ENCODE data around the gene TPCN2.

TPCN2 gene

DNA sequence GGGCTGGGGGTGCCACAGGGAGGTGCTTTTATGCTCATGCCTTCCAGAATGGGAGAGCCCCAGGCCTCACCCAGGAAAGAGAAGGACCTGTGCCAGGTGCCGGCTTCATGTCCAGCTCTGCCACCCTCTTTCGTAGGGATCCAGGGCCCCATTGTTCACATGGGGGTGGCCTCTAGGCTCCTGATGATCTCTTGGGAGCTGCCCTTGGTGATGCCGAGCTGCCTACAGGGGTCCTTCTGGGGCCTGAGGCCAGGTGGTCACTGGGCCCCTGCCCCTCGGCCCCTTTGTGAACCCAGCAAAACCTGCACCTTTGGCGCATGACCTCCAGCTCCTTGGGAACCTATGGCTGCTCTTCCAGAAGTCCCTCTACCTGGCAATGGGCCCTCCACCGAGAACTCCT is 65.6 kb downstream of the TPCN2 start:
- no peak for DNase-seq (ENCODE audit: low read depth)
- TF ChIP-seq, protein P1, sequence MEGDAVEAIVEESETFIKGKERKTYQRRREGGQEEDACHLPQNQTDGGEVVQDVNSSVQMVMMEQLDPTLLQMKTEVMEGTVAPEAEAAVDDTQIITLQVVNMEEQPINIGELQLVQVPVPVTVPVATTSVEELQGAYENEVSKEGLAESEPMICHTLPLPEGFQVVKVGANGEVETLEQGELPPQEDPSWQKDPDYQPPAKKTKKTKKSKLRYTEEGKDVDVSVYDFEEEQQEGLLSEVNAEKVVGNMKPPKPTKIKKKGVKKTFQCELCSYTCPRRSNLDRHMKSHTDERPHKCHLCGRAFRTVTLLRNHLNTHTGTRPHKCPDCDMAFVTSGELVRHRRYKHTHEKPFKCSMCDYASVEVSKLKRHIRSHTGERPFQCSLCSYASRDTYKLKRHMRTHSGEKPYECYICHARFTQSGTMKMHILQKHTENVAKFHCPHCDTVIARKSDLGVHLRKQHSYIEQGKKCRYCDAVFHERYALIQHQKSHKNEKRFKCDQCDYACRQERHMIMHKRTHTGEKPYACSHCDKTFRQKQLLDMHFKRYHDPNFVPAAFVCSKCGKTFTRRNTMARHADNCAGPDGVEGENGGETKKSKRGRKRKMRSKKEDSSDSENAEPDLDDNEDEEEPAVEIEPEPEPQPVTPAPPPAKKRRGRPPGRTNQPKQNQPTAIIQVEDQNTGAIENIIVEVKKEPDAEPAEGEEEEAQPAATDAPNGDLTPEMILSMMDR (conservative IDR thresholded peaks at IDR 0.05; ENCODE audit: low read length) = no peak
- no peak overlapping the region for H3K4me3 ChIP-seq (ENCODE audit: low read length)

DNA sequence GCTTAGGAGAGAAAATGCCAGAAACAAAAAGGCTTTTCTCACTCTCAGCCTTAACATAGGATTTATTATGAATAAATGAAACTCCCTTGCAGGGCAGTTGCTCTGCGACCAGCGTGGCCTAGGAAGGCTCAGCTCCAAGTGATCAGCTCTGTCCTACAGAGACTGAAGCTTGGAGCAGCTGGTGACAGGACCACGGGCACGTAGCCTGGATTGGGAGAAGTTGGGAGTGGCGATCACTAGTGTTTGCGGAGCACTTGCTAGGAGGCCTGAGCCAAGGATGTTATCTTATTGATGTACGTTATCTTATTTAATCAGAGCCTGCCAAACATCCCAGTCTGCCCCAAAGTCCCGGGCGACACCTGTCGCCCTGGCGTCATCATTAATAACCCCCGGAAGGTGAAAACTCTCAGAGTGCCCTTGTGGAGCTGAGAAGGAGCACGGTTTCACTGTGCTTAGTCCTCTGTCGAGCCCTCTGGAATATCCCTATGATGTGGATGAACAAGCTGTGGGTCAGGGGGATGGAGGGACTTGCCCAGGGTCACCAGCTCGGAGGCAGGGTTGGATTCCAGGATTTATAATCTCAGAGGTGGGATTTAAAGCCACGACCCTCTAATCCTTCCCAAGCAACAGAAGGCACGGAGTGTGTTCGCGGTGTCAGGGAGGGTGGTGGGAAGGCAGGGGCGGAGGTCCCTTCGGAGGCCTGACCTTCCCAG is 66.2 kb downstream of the TPCN2 start:
- no peak overlapping the region for H3K4me3 ChIP-seq (ENCODE audit: low read length)
- TF ChIP-seq, protein P1 (conservative IDR thresholded peaks at IDR 0.05; ENCODE audit: low read length) = no peak

DNA sequence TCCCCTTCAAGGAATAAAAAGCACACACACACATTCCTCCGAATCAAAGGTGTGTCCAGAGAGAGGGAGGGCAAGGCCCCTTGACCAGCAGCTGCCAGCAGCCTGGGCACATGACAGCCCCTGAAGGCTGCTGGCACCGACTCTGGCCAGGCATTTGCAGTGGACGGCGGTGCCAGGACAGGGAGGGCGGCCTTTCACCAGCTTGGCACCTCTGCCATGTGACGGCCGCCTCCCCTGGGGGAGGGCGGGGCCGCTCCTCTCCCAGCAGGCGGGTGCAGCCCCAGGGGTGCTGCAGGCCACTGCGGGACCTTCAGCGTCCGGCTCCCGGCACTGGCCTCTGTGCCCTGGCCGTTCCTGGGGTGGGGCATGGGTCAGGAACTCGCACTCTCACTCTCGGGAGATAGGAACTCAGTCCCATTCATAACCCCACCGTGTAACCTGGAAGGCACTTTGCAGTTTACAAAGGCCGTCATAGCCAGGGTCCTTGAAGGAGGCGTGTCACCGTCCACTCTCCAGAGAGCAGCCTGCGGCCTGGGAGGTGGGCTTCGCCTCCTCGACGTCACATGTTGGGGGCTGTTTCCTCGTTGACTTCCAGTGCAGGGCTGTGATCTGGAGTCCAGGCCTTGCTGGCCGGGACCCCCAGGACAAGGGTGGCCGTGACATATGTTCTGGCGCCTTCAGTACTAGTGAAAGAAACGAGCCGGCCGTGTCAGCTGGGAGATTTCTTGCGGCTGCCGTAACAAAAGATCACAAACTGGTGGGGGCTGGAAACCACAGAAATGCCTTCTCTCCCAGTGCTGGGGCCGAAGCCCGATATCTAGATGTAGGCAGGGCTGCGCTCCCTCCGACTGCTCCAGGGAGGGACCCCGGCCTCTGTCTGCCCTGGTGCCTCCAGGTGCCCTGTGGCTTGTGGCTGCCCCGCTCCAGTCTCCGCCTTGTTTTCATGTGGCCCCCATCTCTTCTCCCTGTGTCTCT is 67.1 kb downstream of the TPCN2 start:
- TF ChIP-seq, protein P1 (conservative IDR thresholded peaks at IDR 0.05; ENCODE audit: low read length) = no peak
- H3K4me3 ChIP-seq (ENCODE audit: low read length) = no peak overlapping the region
- no peak for DNase-seq (ENCODE audit: low read depth)

More for the DNA sequence above, 66.2 kb downstream of the TPCN2 start:
- no peak for DNase-seq (ENCODE audit: low read depth)

DNA sequence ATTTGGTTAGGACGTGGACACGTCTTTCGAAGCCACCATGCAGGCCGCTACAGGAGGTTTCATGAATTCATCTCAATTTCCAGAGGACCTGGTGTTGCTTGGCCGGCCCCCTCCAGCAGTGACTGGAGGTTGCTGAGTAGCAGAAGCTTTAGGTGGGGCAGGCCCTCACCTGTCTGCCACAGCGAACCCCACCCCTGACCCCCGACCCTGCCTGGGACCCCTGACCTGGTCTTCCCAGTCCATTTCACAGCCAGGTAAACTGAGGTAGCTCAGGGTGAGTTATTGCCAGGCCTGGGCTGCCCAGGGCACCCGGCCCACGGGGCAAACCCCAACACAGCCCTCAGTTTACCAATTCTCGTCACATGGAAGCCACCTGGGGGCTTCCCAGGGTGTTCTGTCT is 67.9 kb downstream of the TPCN2 start:
- TF ChIP-seq, protein P1 (conservative IDR thresholded peaks at IDR 0.05; ENCODE audit: low read length) = no peak
- no peak for DNase-seq (ENCODE audit: low read depth)

DNA sequence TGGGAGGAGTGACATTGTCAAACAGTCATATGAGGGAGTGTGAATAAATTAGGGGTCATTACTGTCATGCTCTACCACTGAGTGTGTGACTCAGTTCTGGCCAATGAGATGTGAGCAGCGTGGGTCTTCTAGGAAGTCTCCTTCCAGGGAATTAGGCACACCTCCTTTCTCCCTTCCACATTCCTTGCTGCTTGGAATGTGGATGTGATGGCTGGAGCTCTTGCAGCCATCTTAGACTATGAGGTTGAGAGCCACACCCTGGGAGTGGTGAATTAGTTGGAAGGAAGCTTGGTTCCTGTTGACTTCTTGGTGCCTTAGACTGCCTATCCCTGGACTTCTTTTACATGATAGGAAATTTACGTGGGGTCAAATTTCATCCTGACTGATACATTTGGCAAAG is 70.5 kb downstream of the TPCN2 start:
- TF ChIP-seq, protein P1 (conservative IDR thresholded peaks at IDR 0.05; ENCODE audit: low read length) = no peak
- DNase-seq (ENCODE audit: low read depth) = no peak
- H3K4me3 ChIP-seq (ENCODE audit: low read length) = no peak overlapping the region

More for the DNA sequence above, 67.9 kb downstream of the TPCN2 start:
- no peak overlapping the region for H3K4me3 ChIP-seq (ENCODE audit: low read length)

DNA sequence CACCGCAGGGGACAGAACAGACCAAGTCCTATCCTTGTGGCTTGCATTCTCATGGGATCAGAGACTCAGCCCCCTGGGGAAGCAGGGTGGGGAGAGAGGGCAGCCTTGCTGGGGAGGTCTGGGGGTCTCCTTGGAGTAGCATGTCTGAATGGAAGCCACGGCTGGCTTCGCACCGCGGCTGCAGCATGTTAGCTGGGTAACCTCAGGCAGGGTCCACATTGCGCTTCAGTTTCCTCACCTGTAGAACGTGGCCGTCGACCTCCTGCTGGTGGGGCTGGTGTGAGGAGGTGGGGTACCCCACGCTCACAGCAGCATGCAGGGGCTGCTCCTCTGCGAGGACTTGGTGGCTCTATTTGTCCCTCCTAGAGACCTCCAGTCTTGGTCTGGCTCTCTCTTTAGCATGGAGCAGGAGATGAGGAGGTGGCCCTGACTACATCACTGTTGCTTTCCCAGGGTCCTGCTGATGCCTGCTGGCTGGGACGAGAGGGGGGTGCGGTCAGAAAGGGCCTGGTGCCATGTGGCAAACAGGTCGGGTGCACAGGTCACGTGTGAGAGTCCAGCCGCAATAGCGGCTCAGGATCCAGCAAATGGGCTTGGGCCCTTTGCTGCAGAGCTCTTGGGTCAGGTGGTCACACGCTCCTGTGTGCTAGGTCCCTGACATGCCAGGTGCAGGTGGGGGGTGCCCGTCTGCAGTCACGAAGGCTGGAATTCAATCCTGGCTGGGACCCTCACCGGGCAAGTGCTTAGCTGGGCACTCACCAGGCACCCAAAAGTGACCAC is 71.6 kb downstream of the TPCN2 start:
- DNase-seq (ENCODE audit: low read depth) = no peak
- TF ChIP-seq, protein P1 (conservative IDR thresholded peaks at IDR 0.05; ENCODE audit: low read length) = no peak

More for the DNA sequence above, 71.6 kb downstream of the TPCN2 start:
- no peak overlapping the region for H3K4me3 ChIP-seq (ENCODE audit: low read length)
